GM12878 (cell line): Measurements from ENCODE around the gene SLC12A3. TPM values are rescaled to one million over a fixed set of nuclear protein-coding genes. Genes with fewer than 3 reads are reported as not detected.
"Not testable (repeated sequence)": the region's sequence is repeated elsewhere in the genome, so short reads cannot be mapped to it uniquely, and the experiment has no call there.

Source experiments
- ATAC-seq: fragments of 200-7000 bp; cut with Tn5 transposase; 3 replicates; pipeline ENCODE4 v1.9.1; 2020; ENCODE audit warnings: mild to moderate bottlenecking, moderate library complexity
- BruUV-seq: library from RNA; stranded (reverse); fragments of 400-500 nt; replicated peaks from 2 replicates; lab custom pipeline; 2021; lab: Mats Ljungman, UMichigan
- CTCF ChIA-PET: fragments of 300-600 bp; sonication (Branson Sonifier 250); formaldehyde crosslinking; extraction: SDS; loops from one replicate; lab custom pipeline; 2021; ENCODE audit warnings: inconsistent platforms; lab: Yijun Ruan, JAX
- POLR2A ChIA-PET: fragments of 350-600 bp; formaldehyde crosslinking; extraction: SDS; loops from one replicate; lab custom pipeline; 2021; ENCODE audit warnings: inconsistent platforms; lab: Charles Lee
- RAD21 ChIA-PET: fragments of 300-600 bp; sonication (Branson Sonifier 250); formaldehyde crosslinking; loops from one replicate; lab custom pipeline; 2023; ENCODE audit warnings: antibody characterized with exemption; ENCODE audit not compliant: unreplicated experiment; lab: Charles Lee
- SMC1A ChIA-PET: fragments of 300-600 bp; sonication (Branson Sonifier 250); formaldehyde crosslinking; loops from one replicate; lab custom pipeline; 2023; ENCODE audit not compliant: unreplicated experiment, uncharacterized antibody; lab: Charles Lee
- DNase-seq: peaks from one replicate; pipeline ENCODE4 v3.0.0-alpha.2; 2011; ENCODE audit warnings: low read depth, low spot score
- FAIRE-seq: peaks from 3 replicates; lab custom pipeline; 2011; peaks lifted over from hg19 to GRCh38; lab: Jason Lieb, UNC
- H2AFZ ChIP-seq: 2 replicates; pipeline ENCODE4 v1.6.0; 2011; ENCODE audit warnings: low read depth, low read length, control low read depth; ENCODE audit not compliant: control insufficient read depth
- H3K27ac ChIP-seq: 2 replicates; pipeline ENCODE4 v1.5.1; 2011; ENCODE audit warnings: control low read depth; ENCODE audit not compliant: control insufficient read depth, insufficient read depth
- H3K27me3 ChIP-seq, 2 experiments: replicated peaks in 1 of 2; 2 replicates each; pipeline versions ENCODE4 v1.6.0 to v1.6.1; 2011; ENCODE audit warnings: low read length in 1 of 2; ENCODE audit not compliant: control insufficient read depth in 2 of 2, insufficient read depth in 2 of 2
- H3K36me3 ChIP-seq, 2 experiments: 2 replicates each; pipeline ENCODE4 v1.5.1; 2011; ENCODE audit warnings: low read length in 1 of 2; ENCODE audit not compliant: control insufficient read depth in 2 of 2, insufficient read depth in 2 of 2
- H3K4me1 ChIP-seq: 2 replicates; pipeline ENCODE4 v1.6.1; 2011; ENCODE audit warnings: mild to moderate bottlenecking, low read length, moderate library complexity, mixed read lengths; ENCODE audit not compliant: control insufficient read depth, insufficient read depth
- H3K4me2 ChIP-seq: 2 replicates; pipeline ENCODE4 v1.6.0; 2011; ENCODE audit warnings: control low read depth; ENCODE audit not compliant: control insufficient read depth, insufficient read depth
- H3K4me3 ChIP-seq: fragments of 200-600 bp; sonication (generic); 2 replicates; pipeline ENCODE4 v1.5.1; 2016
- H3K79me2 ChIP-seq: 2 replicates; pipeline ENCODE4 v1.6.0; 2011; ENCODE audit warnings: low read length; ENCODE audit not compliant: control insufficient read depth, insufficient read depth
- H3K9ac ChIP-seq: 2 replicates; pipeline ENCODE4 v1.8.0; 2011; ENCODE audit warnings: low read length, control low read depth, mixed read lengths; ENCODE audit not compliant: control insufficient read depth, insufficient read depth
- H3K9me3 ChIP-seq: replicated peaks from 3 replicates; pipeline ENCODE4 v1.5.1; 2011; ENCODE audit warnings: mild to moderate bottlenecking, low read length; ENCODE audit not compliant: control insufficient read depth, insufficient read depth
- H4K20me1 ChIP-seq: 2 replicates; pipeline ENCODE4 v1.6.0; 2011; ENCODE audit not compliant: control insufficient read depth, insufficient read depth
- CUX1 ChIP-seq: IDR thresholded peaks from 2 replicates; pipeline ENCODE4 v1.6.1; 2012; ENCODE audit warnings: improper control_type of control experiment, low read depth, low read length; ENCODE audit not compliant: insufficient replicate concordance
- EP300 ChIP-seq, 2 experiments: fragments of 150-350 bp in 1 of 2; IDR thresholded peaks; 2 replicates each; pipeline ENCODE4 v1.6.1; 2011 to 2012; ENCODE audit warnings: low read depth in 2 of 2, low read length in 2 of 2, borderline replicate concordance in 1 of 2, improper control_type of control experiment in 1 of 2, inconsistent platforms in 1 of 2; ENCODE audit not compliant: control insufficient read depth in 1 of 2
- IRF4 ChIP-seq: IDR thresholded peaks from 2 replicates; pipeline ENCODE4 v1.6.1; 2011; ENCODE audit warnings: low read depth, low read length
- RAD51 ChIP-seq: fragments of 450-650 bp; IDR thresholded peaks from 2 replicates; pipeline ENCODE4 v1.6.1; 2016; ENCODE audit warnings: moderate library complexity, mild to moderate bottlenecking, inconsistent platforms
- RFX5 ChIP-seq: IDR thresholded peaks from 2 replicates; pipeline ENCODE4 v1.6.1; 2011; ENCODE audit warnings: low read depth, low read length, improper control_type of control experiment
- WGBS: methylation state at CpG from one replicate; pipeline ENCODE4 v1.1.6; 2016; ENCODE audit warnings: low lambda C conversion rate; ENCODE audit not compliant: insufficient replicate concordance, insufficient coverage; ENCODE audit errors: missing lambda C conversion rate; 5-methylcytosine and 5-hydroxymethylcytosine counted together
- in situ Hi-C: fragments of 300-500 bp; cut with MboI; formaldehyde crosslinking; loops from 9 replicates; pipeline ENCODE4 v1.14.3; 2018; ENCODE audit warnings: mixed read lengths
- intact Hi-C: fragments of 100-400 bp; cut with micrococcal nuclease; formaldehyde crosslinking; loops from one replicate; pipeline ENCODE4 v1.14.2; 2022; ENCODE audit not compliant: unreplicated experiment
- polyA plus RNA-seq, 11 experiments: library from polyadenylated mRNA; depleted of rRNA in 4 of 11; unstranded in 6 of 11; stranded (reverse) in 5 of 11; fragments of >200 nt; fragmentation: Nextera tagmentation in 4 of 11; fragmentation: Illumina TruSeq in 1 of 11; extraction: Ambion mirVana in 4 of 11; extraction: Trizol in 1 of 11; gene quantifications; 1 replicate in 1 of 11; 2 replicates in 10 of 11; pipeline versions ENCODE4 v1.2.1 to v1.2.3, GENCODE V29; 2011 to 2016; ENCODE audit warnings: inconsistent platforms in 2 of 11, missing spikeins in 2 of 11, low read depth in 1 of 11
- total RNA-seq, 4 experiments: library from RNA; depleted of rRNA in 3 of 4; stranded (reverse); fragments of >200 nt in 3 of 4; fragmentation: Illumina TruSeq in 1 of 4; extraction: Trizol in 1 of 4; gene quantifications; 2 replicates each; pipeline versions ENCODE4 v1.2.1 to v1.2.3, GENCODE V29; 2013 to 2021
- TF ChIP-seq, protein P1 (sequence below): fragments of 450-650 bp; IDR thresholded peaks from 2 replicates; pipeline ENCODE4 v1.6.1; 2017; ENCODE audit warnings: mild to moderate bottlenecking
- TF ChIP-seq, protein P2 (sequence below): fragments of 450-650 bp; IDR thresholded peaks from 2 replicates; pipeline ENCODE4 v1.6.1; 2017; ENCODE audit warnings: mild to moderate bottlenecking, moderate library complexity

The SLC12A3 gene
- total and polyA plus RNA-seq, 10 of the 15 experiments (the other 5 are each of a cell fraction or from before 2014, with no cell fraction given): 0.05 to 6.3 (median 3.1) TPM

GRCh38 chr16:56884026-56884582 is 19.1 kb downstream of the SLC12A3 start (continued):
- TF ChIP-seq RAD51 (no peak), RFX5 (no peak), EP300 (IDR thresholded peaks at IDR 0.05; ENCODE audit: borderline replicate concordance in 1 of 2, control insufficient read depth in 1 of 2, low read depth in 2 of 2, low read length in 2 of 2) (no peak), IRF4 (no peak), CUX1 (no peak)
- TF ChIP-seq, protein P1, sequence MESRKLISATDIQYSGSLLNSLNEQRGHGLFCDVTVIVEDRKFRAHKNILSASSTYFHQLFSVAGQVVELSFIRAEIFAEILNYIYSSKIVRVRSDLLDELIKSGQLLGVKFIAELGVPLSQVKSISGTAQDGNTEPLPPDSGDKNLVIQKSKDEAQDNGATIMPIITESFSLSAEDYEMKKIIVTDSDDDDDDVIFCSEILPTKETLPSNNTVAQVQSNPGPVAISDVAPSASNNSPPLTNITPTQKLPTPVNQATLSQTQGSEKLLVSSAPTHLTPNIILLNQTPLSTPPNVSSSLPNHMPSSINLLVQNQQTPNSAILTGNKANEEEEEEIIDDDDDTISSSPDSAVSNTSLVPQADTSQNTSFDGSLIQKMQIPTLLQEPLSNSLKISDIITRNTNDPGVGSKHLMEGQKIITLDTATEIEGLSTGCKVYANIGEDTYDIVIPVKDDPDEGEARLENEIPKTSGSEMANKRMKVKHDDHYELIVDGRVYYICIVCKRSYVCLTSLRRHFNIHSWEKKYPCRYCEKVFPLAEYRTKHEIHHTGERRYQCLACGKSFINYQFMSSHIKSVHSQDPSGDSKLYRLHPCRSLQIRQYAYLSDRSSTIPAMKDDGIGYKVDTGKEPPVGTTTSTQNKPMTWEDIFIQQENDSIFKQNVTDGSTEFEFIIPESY: no peak
- TF ChIP-seq, protein P2, sequence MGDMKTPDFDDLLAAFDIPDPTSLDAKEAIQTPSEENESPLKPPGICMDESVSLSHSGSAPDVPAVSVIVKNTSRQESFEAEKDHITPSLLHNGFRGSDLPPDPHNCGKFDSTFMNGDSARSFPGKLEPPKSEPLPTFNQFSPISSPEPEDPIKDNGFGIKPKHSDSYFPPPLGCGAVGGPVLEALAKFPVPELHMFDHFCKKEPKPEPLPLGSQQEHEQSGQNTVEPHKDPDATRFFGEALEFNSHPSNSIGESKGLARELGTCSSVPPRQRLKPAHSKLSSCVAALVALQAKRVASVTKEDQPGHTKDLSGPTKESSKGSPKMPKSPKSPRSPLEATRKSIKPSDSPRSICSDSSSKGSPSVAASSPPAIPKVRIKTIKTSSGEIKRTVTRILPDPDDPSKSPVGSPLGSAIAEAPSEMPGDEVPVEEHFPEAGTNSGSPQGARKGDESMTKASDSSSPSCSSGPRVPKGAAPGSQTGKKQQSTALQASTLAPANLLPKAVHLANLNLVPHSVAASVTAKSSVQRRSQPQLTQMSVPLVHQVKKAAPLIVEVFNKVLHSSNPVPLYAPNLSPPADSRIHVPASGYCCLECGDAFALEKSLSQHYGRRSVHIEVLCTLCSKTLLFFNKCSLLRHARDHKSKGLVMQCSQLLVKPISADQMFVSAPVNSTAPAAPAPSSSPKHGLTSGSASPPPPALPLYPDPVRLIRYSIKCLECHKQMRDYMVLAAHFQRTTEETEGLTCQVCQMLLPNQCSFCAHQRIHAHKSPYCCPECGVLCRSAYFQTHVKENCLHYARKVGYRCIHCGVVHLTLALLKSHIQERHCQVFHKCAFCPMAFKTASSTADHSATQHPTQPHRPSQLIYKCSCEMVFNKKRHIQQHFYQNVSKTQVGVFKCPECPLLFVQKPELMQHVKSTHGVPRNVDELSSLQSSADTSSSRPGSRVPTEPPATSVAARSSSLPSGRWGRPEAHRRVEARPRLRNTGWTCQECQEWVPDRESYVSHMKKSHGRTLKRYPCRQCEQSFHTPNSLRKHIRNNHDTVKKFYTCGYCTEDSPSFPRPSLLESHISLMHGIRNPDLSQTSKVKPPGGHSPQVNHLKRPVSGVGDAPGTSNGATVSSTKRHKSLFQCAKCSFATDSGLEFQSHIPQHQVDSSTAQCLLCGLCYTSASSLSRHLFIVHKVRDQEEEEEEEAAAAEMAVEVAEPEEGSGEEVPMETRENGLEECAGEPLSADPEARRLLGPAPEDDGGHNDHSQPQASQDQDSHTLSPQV: no peak

- H3K27ac ChIP-seq, H3K79me2 ChIP-seq, POLR2A ChIA-PET, H3K4me1 ChIP-seq, FAIRE-seq, H3K36me3 ChIP-seq, H4K20me1 ChIP-seq, H2AFZ ChIP-seq, intact Hi-C loops, BruUV-seq, H3K9ac ChIP-seq, ATAC-seq, DNase-seq, H3K4me3 ChIP-seq, H3K4me2 ChIP-seq, H3K9me3 ChIP-seq, in situ Hi-C loops, H3K27me3 ChIP-seq: not testable (repeated sequence)
- WGBS: 81% methylated on average over 13 of the region's 13 CpGs
- ChIA-PET CTCF (interaction anchor here (1.1 to 1.4 kb wide), 2 partner anchors 10 to 79 kb away, joined by 4 to 6 read pairs; no protein-coding TSS in a partner anchor), RAD21 (interaction anchor here (0.6 kb wide), 1 partner anchor 46 kb away, joined by 3 read pairs; no protein-coding TSS in a partner anchor), SMC1A (interaction anchor here (0.5 to 1.3 kb wide), 2 partner anchors 10 to 47 kb away, joined by 3 read pairs; partner anchors contain the start of gene HERPUD1)
Observed at GRCh38 chr16:56884929-56885328, 19.9 kb downstream of the SLC12A3 start.
